Esophagus muscularis mucosa (tissue), 4 donors: ENCODE data around the gene DOCK11. TPM values are rescaled to one million over a fixed set of nuclear protein-coding genes. Genes with fewer than 3 reads are reported as not detected.

ENCODE experiments used
- DNase-seq: peaks from one replicate; pipeline ENCODE4 v3.0.0-alpha.2; 2017; ENCODE audit errors: extremely low spot score
- H3K27ac ChIP-seq, 4 donors: fragments of 200-600 bp; sonication (generic); replicated peaks in 1 of 4; 1 replicate in 3 of 4; 2 replicates in 1 of 4; pipeline ENCODE4 v1.5.1; 2016 to 2019; ENCODE audit warnings: mild to moderate bottlenecking in 1 of 4
- H3K27me3 ChIP-seq, 4 donors: fragments of 200-600 bp; sonication (generic); one replicate each; pipeline versions ENCODE4 v1.5.1 to v1.6.0; 2016 to 2019
- H3K36me3 ChIP-seq, 4 donors: fragments of 200-600 bp; sonication (generic); one replicate each; pipeline ENCODE4 v1.5.1; 2016 to 2019
- H3K4me1 ChIP-seq, 4 donors: fragments of 200-600 bp; sonication (generic); one replicate each; pipeline ENCODE4 v1.5.1; 2016 to 2019
- H3K4me3 ChIP-seq, 4 donors: fragments of 200-600 bp; sonication (generic); 1 replicate in 2 of 4; 2 replicates in 2 of 4; pipeline ENCODE4 v1.5.1; 2016 to 2019; ENCODE audit warnings: mild to moderate bottlenecking in 4 of 4, moderate library complexity in 1 of 4
- H3K9me3 ChIP-seq, 4 donors: fragments of 200-600 bp; sonication (generic); 1 replicate in 3 of 4; 2 replicates in 1 of 4; pipeline ENCODE4 v1.5.1; 2016 to 2019
- EP300 ChIP-seq: sonication (generic); formaldehyde crosslinking; IDR thresholded peaks from one replicate; pipeline ENCODE4 v1.6.1; 2017; ENCODE audit warnings: antibody characterized with exemption
- POLR2A ChIP-seq: fragments of 450-650 bp; IDR thresholded peaks from one replicate; pipeline ENCODE4 v1.6.1; 2017; ENCODE audit warnings: antibody characterized with exemption, moderate library complexity, mild to moderate bottlenecking, low read depth
- POLR2AphosphoS5 ChIP-seq, 2 donors: sonication (generic); formaldehyde crosslinking; IDR thresholded peaks; one replicate each; pipeline ENCODE4 v1.6.1; 2017; ENCODE audit warnings: antibody characterized with exemption in 2 of 2
- WGBS: methylation state at CpG from one replicate; pipeline ENCODE4 v1.1.5; 2018; 5-methylcytosine and 5-hydroxymethylcytosine counted together
- intact Hi-C: fragments of 100-400 bp; cut with DNase I; formaldehyde crosslinking; loops from one replicate; pipeline ENCODE4 v1.15.1; 2023
- total RNA-seq, 4 donors: library from RNA; depleted of rRNA; stranded (reverse); fragments of >200 nt; gene quantifications; one replicate each; pipeline versions ENCODE4 v1.1.0 to v1.2.1, GENCODE V29; 2016
- TF ChIP-seq, protein P1 (sequence below), 3 experiments: fragments of 200-600 bp in 2 of 3; fragments of 450-650 bp in 1 of 3; sonication (generic) in 2 of 3; IDR thresholded peaks; one replicate each; pipeline ENCODE4 v1.5.1; 2017 to 2019; ENCODE audit warnings: antibody characterized with exemption in 3 of 3, mild to moderate bottlenecking in 2 of 3, moderate library complexity in 1 of 3

Gene DOCK11
- total RNA-seq, 4 donors from 2014 or later = 62.0 to 103 (median 64.7) TPM

DNA sequence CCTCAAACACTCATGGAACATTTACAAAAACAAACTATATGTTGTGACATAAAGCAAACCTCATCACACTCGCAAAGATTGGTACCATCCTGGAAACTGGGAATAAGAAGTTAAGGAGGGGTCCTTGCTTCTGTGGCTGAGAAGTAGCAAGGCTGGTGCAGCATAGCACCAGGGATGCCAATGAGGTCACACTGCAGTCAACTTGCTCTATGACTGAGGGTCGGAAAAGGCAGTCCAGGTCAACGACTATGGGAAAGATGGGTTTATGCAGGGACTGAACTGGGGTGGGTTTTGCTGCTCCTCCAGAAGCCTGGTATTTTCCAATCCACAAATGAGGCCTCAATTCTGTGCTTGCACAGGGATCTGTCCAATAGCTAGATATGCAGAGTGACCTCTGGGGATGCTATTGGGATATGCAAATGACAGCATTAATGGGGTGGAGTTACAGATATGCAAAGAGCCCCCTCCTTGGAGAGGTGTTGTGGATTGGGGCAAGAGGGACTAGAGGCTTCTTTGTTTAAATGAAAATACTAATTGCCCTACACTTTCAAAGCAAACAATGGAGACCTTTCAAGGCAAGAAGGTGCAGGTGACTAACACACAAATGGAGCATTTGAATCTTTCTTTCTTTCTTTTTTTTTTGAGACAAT, 224.6 kb downstream of the DOCK11 start:
- no peak for DNase-seq
- intact Hi-C loops = no loop called here
- Histone ChIP-seq H3K4me1 (peaks cover 0 to 16% (median 7%) of the 10 kb centered on the region in 4 donors), H3K4me3 (no peak overlapping the region), H3K9me3 (no peaks in the 10 kb centered on the region), H3K27me3 (no peaks in the 10 kb centered on the region), H3K36me3 (no peaks in the 10 kb centered on the region), H3K27ac (no peak overlapping the region)
- WGBS = 84% methylated on average over 3 of the region's 3 CpGs
- TF ChIP-seq EP300 (no peak), POLR2AphosphoS5 (IDR thresholded peaks at IDR 0.05) (no peak), POLR2A (no peak)
- TF ChIP-seq, protein P1, sequence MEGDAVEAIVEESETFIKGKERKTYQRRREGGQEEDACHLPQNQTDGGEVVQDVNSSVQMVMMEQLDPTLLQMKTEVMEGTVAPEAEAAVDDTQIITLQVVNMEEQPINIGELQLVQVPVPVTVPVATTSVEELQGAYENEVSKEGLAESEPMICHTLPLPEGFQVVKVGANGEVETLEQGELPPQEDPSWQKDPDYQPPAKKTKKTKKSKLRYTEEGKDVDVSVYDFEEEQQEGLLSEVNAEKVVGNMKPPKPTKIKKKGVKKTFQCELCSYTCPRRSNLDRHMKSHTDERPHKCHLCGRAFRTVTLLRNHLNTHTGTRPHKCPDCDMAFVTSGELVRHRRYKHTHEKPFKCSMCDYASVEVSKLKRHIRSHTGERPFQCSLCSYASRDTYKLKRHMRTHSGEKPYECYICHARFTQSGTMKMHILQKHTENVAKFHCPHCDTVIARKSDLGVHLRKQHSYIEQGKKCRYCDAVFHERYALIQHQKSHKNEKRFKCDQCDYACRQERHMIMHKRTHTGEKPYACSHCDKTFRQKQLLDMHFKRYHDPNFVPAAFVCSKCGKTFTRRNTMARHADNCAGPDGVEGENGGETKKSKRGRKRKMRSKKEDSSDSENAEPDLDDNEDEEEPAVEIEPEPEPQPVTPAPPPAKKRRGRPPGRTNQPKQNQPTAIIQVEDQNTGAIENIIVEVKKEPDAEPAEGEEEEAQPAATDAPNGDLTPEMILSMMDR (IDR thresholded peaks at IDR 0.05) = no peak

DNA sequence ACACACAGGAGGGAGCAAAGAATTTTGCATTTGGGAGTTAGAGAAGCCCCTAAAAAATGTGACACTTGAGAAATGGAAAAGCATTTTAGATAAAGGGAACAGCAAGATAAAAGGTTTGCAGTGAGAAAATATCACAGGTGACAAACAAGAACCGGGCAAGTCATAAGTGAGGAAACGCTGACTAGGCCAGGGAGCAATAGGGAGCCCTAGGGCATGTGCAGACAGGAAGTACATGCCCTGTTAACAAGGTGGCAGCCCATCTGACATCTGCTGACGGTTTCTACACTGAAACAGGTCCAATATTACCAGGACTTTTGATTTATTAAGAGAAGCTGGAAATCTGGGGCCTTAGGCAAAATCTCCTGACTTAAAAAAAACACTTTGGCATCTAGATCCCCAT, 227.8 kb downstream of the DOCK11 start:
- Histone ChIP-seq H3K9me3 (no peaks in the 10 kb centered on the region), H3K4me3 (no peak overlapping the region), H3K4me1 (peaks cover 0 to 37% (median 26%) of the 10 kb centered on the region in 4 donors), H3K27ac (no peak overlapping the region), H3K36me3 (no peaks in the 10 kb centered on the region), H3K27me3 (no peaks in the 10 kb centered on the region)
- DNase-seq = no peak
- WGBS = 78% methylated on average over 3 of the region's 3 CpGs
- TF ChIP-seq POLR2A = no peak
- TF ChIP-seq, protein P1 (IDR thresholded peaks at IDR 0.05) = no peak
- no peak for TF ChIP-seq POLR2AphosphoS5 (IDR thresholded peaks at IDR 0.05)
- intact Hi-C loops = no loop called here

DNA sequence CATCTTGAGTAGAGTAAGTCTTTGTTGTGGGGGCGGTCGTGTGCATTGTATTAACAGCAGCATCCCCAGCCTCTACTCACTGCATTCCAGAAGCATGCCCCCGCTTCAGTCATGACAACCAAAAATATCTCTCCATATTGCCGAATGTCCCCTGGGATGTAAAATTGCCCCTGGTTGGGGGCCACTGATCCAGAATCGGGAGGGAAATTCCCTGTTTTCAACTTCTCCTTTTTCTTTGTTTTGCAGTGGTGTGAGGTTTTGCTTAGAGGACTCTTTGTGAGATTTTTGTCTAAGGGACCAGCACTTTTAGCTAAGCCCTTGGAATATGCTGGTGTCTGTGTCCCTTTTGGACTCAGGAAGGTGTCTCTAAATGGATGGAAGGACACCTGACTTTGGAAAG, 228.8 kb downstream of the DOCK11 start:
- Histone ChIP-seq H3K27me3 (no peaks in the 10 kb centered on the region), H3K4me1 (peaks cover 0 to 47% (median 35%) of the 10 kb centered on the region in 4 donors), H3K4me3 (no peak overlapping the region), H3K27ac (peak overlapping the region in 3 of 4 donors; percentile 95 to 98 (median 98)), H3K9me3 (no peaks in the 10 kb centered on the region), H3K36me3 (no peaks in the 10 kb centered on the region)
- WGBS = 77% methylated on average over 5 of the region's 5 CpGs
- TF ChIP-seq, protein P1 (IDR thresholded peaks at IDR 0.05) = no peak
- no peak for TF ChIP-seq POLR2AphosphoS5 (IDR thresholded peaks at IDR 0.05)
- TF ChIP-seq POLR2A = no peak
- no peak for TF ChIP-seq EP300
- intact Hi-C loops = no loop called here
- DNase-seq = no peak

DNA sequence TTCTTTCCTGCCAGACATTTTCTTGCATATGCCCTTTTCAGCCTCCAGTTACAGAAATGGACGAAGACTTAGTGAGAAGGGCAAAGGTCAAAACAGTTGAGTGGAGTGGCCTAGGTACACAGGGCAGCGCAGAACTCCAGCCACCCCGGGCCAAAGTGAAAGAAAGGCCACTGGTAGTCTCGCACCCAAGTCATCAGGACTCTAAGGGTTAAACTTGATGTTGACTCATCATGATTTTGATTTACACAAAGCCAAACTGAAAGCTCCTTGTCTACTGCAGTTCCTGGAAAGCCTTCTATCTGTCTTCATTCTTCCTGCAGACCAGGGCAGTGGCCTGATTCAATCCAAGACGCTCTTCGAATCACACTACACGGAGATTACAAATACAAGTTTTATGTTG, 229.2 kb downstream of the DOCK11 start:
- no peak for DNase-seq
- 51% methylated on average over 7 of the region's 7 CpGs for WGBS
- peak overlapping the region; percentile 92 to 98 (median 96) for H3K27ac ChIP-seq
- no peak for TF ChIP-seq POLR2A
- no peak for TF ChIP-seq POLR2AphosphoS5 (IDR thresholded peaks at IDR 0.05)
- TF ChIP-seq EP300 = no peak
- TF ChIP-seq, protein P1 (IDR thresholded peaks at IDR 0.05) = no peak
- H3K4me3 ChIP-seq = no peak overlapping the region
- H3K9me3 ChIP-seq = no peaks in the 10 kb centered on the region
- no peaks in the 10 kb centered on the region for H3K36me3 ChIP-seq
- H3K4me1 ChIP-seq = peaks cover 0 to 51% (median 39%) of the 10 kb centered on the region in 4 donors
- H3K27me3 ChIP-seq = no peaks in the 10 kb centered on the region
- intact Hi-C loops = no loop called here

DNA sequence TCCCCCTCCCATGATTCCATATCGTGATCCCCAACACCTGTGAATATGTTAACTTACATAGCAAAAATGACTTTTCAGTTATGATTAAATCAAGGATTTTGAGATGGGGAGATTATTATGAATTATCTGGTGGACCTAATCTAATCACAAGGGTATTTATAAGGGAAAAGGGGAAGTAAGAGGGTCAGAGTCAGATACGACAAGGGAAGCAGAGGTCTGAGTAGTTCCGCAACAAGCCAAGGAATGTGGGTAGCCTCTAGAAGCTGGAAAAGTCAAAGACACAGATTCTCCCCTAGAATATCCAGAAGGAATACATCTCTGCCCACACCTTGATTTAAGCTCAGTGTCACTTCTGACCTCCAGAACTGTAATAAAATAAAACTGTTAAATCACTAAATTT, 230.8 kb downstream of the DOCK11 start:
- Histone ChIP-seq H3K4me3 (peak overlapping the region in 3 of 4 donors; percentile 73 to 85 (median 77)), H3K27me3 (no peaks in the 10 kb centered on the region), H3K9me3 (no peaks in the 10 kb centered on the region), H3K36me3 (no peaks in the 10 kb centered on the region), H3K4me1 (peaks cover 2 to 57% (median 53%) of the 10 kb centered on the region in 4 donors), H3K27ac (peak overlapping the region; percentile 92 to 98 (median 96))
- no peak for DNase-seq
- TF ChIP-seq, protein P1 (IDR thresholded peaks at IDR 0.05) = no peak
- TF ChIP-seq POLR2A (no peak), POLR2AphosphoS5 (IDR thresholded peaks at IDR 0.05) (no peak), EP300 (no peak)
- WGBS = 81% methylated on average over 3 of the region's 3 CpGs
- intact Hi-C loops = no loop called here
